MCF 10A (cell line): ENCODE measurements around the gene MARCHF7. TPM values are rescaled to one million over a fixed set of nuclear protein-coding genes. Genes with fewer than 3 reads are reported as not detected.
"Not testable (repeated sequence)": the region's sequence is repeated elsewhere in the genome, so short reads cannot be mapped to it uniquely, and the experiment has no call there.

Experiments used
- Bru-seq: library from RNA; stranded (reverse); fragments of 400-500 nt; gene quantifications from one replicate; lab custom pipeline; 2021; lab: Mats Ljungman, UMichigan
- BruChase-seq, 2 experiments: library from RNA; stranded (reverse); fragments of 400-500 nt; gene quantifications; one replicate each; lab custom pipeline; 2021; lab: Mats Ljungman, UMichigan
- BruUV-seq: library from RNA; stranded (reverse); fragments of 400-500 nt; replicated peaks from 2 replicates; lab custom pipeline; 2021; lab: Mats Ljungman, UMichigan
- CTCF ChIA-PET: fragments of 300-600 bp; sonication (Branson Sonifier 250); formaldehyde crosslinking; extraction: SDS; loops from one replicate; lab custom pipeline; 2021; ENCODE audit warnings: antibody characterized with exemption, inconsistent platforms; lab: Yijun Ruan, JAX
- POLR2A ChIA-PET: fragments of 300-600, 350-650 bp; sonication (Branson Sonifier 250); formaldehyde crosslinking; extraction: SDS; loops from one replicate; lab custom pipeline; 2020; ENCODE audit warnings: antibody characterized with exemption, inconsistent platforms; lab: Yijun Ruan, JAX
- DNase-seq: peaks from one replicate; pipeline ENCODE4 v3.0.0-alpha.2; 2018; ENCODE audit not compliant: unreplicated experiment
- H3K27ac Mint-ChIP-seq: one replicate; pipeline ENCODE4 v1.8.0; 2022; ENCODE audit warnings: mild to moderate bottlenecking, low read depth, mixed read lengths; ENCODE audit not compliant: unreplicated experiment
- H3K27me3 Mint-ChIP-seq: one replicate; pipeline ENCODE4 v1.8.0; 2022; ENCODE audit warnings: mixed read lengths; ENCODE audit not compliant: insufficient read depth, unreplicated experiment
- H3K36me3 Mint-ChIP-seq: one replicate; pipeline ENCODE4 v1.8.0; 2022; ENCODE audit warnings: mild to moderate bottlenecking, moderate library complexity, mixed read lengths; ENCODE audit not compliant: insufficient read depth, unreplicated experiment
- H3K4me1 Mint-ChIP-seq: one replicate; pipeline ENCODE4 v1.8.0; 2022; ENCODE audit warnings: mixed read lengths; ENCODE audit not compliant: insufficient read depth, unreplicated experiment
- H3K4me3 Mint-ChIP-seq: one replicate; pipeline ENCODE4 v1.8.0; 2022; ENCODE audit warnings: mild to moderate bottlenecking, moderate library complexity, mixed read lengths; ENCODE audit not compliant: unreplicated experiment
- H3K9me3 Mint-ChIP-seq: one replicate; pipeline ENCODE4 v1.8.0; 2022; ENCODE audit warnings: mixed read lengths; ENCODE audit not compliant: unreplicated experiment
- intact Hi-C: fragments of 100-400 bp; cut with micrococcal nuclease; formaldehyde crosslinking; loops from 2 replicates; pipeline ENCODE4 v1.14.1; 2022
- long read RNA-seq: library from polyadenylated mRNA; stranded (forward); transcript quantifications from one replicate; pipeline ENCODE4 v2.0.0, GENCODE V29; 2022
- total RNA-seq: library from RNA; stranded (reverse); gene quantifications from 2 replicates; pipeline ENCODE4 v1.2.3, GENCODE V29; 2022
- TF ChIP-seq, protein P1 (sequence below): fragments of 200-600 bp; IDR thresholded peaks from one replicate; pipeline ENCODE4 v1.8.0; 2022; ENCODE audit warnings: antibody characterized with exemption, mild to moderate bottlenecking; ENCODE audit not compliant: unreplicated experiment

Gene MARCHF7, protein sequence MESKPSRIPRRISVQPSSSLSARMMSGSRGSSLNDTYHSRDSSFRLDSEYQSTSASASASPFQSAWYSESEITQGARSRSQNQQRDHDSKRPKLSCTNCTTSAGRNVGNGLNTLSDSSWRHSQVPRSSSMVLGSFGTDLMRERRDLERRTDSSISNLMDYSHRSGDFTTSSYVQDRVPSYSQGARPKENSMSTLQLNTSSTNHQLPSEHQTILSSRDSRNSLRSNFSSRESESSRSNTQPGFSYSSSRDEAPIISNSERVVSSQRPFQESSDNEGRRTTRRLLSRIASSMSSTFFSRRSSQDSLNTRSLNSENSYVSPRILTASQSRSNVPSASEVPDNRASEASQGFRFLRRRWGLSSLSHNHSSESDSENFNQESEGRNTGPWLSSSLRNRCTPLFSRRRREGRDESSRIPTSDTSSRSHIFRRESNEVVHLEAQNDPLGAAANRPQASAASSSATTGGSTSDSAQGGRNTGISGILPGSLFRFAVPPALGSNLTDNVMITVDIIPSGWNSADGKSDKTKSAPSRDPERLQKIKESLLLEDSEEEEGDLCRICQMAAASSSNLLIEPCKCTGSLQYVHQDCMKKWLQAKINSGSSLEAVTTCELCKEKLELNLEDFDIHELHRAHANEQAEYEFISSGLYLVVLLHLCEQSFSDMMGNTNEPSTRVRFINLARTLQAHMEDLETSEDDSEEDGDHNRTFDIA
- total RNA-seq (76.0 and 78.4 TPM in 2 replicates), Bru-seq, nascent RNA (percentile 97 among the genes with signal in this experiment), BruChase-seq, experiment 1, labeled RNA remaining after a 6-hour chase (percentile 91 among the genes with signal in this experiment), BruChase-seq, experiment 2, labeled RNA remaining after a 2-hour chase (percentile 97 among the genes with signal in this experiment)
- long read RNA-seq, full-length matches to known transcripts, result 76 of 237 reads
- long read RNA-seq, partial matches to known transcripts, result 11 of 237 reads
- long read RNA-seq, other reads (novel, unspliced or antisense), result 150 of 237 reads

DNA sequence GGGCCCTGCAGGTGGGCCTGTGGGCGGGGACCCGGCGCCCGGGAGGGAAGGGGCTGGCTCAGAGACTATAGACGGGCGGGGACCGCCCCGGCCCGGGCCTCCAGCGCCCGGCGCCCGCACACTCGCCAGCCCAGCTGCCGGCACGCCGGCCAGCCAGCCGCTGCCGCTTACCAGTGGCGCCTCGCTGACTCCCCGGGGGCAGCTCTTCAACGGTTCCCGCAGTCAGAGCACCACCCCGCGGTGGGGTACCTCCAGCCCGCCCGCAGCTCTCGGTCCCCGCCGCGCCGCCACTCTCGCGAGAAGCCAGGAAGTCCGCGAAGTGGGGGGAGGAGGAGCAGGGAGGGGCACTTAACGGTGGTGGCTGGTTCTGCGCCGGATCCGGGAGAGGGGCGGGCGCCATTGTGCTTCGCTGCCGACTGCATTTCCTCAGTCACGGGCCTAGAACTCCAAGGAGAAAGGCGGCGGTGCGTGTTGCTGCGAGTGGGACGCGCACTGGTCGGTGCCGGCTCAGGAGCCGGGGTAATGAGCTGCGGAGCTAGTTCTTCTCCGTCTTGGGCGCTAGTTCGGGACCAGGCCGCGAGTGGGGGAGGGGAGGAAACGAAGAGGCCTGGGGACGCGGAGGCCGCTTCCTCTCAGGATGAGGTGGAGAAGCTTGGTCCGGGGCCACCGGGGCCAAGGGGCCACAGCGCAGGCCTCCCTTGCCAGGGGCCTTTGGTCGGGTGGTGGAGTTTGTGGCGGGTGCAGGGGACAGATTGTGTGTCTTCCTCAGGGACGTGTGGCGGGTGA lies at the start of gene MARCHF7:
Gene MARCHF7 (plus strand): TSS at position 364 of the 786 bp plus-strand sequence. CDS start 16,517 bp downstream, outside the sequence.
- H3K27me3 Mint-ChIP-seq, result no peaks in the 10 kb centered on the region
- peak; percentile 96 for DNase-seq
- H3K4me3 Mint-ChIP-seq, result peak within 1 kb of the TSS; percentile 100
- peaks cover 34% of the 10 kb centered on the region for H3K36me3 Mint-ChIP-seq
- peaks cover 16% of the 10 kb centered on the region for H3K4me1 Mint-ChIP-seq
- intact Hi-C loops, result loop anchor here (1.0 kb wide), 4 partner anchors 97 to 811 kb away; no protein-coding TSS in a partner anchor
- no peaks in the 10 kb centered on the region for H3K9me3 Mint-ChIP-seq
- peak within 1 kb of the TSS; percentile 100 for H3K27ac Mint-ChIP-seq
- CTCF ChIA-PET, result interaction anchor here (0.6 to 2.3 kb wide), 13 partner anchors 9 to 1350 kb away, joined by 3 to 9 read pairs (median 3); no protein-coding TSS in a partner anchor
- POLR2A ChIA-PET, result interaction anchor here (0.5 to 8.7 kb wide), 55 partner anchors 9 to 743 kb away, joined by 3 to 262 read pairs (median 4); partner anchors contain the start of genes BAZ2B and WDSUB1
- BruUV-seq, result no TSS peak
- TF ChIP-seq, protein P1, sequence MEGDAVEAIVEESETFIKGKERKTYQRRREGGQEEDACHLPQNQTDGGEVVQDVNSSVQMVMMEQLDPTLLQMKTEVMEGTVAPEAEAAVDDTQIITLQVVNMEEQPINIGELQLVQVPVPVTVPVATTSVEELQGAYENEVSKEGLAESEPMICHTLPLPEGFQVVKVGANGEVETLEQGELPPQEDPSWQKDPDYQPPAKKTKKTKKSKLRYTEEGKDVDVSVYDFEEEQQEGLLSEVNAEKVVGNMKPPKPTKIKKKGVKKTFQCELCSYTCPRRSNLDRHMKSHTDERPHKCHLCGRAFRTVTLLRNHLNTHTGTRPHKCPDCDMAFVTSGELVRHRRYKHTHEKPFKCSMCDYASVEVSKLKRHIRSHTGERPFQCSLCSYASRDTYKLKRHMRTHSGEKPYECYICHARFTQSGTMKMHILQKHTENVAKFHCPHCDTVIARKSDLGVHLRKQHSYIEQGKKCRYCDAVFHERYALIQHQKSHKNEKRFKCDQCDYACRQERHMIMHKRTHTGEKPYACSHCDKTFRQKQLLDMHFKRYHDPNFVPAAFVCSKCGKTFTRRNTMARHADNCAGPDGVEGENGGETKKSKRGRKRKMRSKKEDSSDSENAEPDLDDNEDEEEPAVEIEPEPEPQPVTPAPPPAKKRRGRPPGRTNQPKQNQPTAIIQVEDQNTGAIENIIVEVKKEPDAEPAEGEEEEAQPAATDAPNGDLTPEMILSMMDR, result peak; percentile 67

DNA sequence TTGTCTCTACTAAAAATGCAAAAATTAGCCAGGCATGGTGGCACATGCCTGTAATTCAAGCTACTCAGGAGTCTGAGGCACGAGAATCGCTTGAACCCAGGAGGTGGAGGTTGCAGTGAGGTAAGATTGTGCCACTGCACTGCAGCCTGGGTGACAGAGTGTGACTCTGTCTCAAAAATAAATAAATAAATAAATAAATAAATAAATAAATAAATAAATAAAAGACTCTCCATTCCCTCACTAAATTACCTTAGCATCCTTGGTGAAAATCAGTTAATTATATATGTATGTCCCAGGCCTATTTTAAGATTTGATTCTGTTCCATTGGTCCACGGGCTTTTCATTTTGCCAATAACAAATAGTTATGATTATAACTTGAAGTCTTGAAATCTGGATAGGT lies 44.9 kb upstream of the MARCHF7 start:
- DNase-seq, H3K27me3 Mint-ChIP-seq, H3K4me1 Mint-ChIP-seq, CTCF ChIA-PET, intact Hi-C loops, BruUV-seq, H3K27ac Mint-ChIP-seq, POLR2A ChIA-PET, H3K4me3 Mint-ChIP-seq, H3K9me3 Mint-ChIP-seq, H3K36me3 Mint-ChIP-seq: not testable (repeated sequence)

DNA sequence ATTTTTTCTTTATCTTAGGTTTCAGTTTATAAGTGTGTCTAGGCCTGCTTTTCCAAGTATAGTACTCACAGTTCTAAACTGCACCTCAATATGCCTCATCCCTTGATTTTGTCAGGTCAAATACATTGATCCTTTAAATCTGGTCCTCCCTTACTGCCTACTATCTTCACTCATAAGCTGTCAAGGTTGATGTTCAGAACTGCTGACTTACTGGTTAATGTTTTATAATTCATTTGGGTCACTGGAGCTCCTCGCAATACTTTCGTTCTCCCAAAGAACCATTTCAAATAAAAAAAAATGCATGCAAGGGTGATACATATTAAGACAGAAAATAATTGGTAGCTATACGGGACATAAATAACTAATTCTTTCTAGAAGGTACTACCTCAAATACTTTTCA lies 41.3 kb upstream of the MARCHF7 start:
- H3K4me3 Mint-ChIP-seq, result no peak overlapping the region
- intact Hi-C loops, result no loop called here
- H3K4me1 Mint-ChIP-seq, result no peaks in the 10 kb centered on the region
- POLR2A ChIA-PET, result no interaction called here
- BruUV-seq, result no TSS peak
- H3K36me3 Mint-ChIP-seq, result no peaks in the 10 kb centered on the region
- no peak overlapping the region for H3K27ac Mint-ChIP-seq
- no peaks in the 10 kb centered on the region for H3K9me3 Mint-ChIP-seq
- H3K27me3 Mint-ChIP-seq, result no peaks in the 10 kb centered on the region
- CTCF ChIA-PET, result no interaction called here
- DNase-seq, result no peak
- TF ChIP-seq, protein P1, result no peak

DNA sequence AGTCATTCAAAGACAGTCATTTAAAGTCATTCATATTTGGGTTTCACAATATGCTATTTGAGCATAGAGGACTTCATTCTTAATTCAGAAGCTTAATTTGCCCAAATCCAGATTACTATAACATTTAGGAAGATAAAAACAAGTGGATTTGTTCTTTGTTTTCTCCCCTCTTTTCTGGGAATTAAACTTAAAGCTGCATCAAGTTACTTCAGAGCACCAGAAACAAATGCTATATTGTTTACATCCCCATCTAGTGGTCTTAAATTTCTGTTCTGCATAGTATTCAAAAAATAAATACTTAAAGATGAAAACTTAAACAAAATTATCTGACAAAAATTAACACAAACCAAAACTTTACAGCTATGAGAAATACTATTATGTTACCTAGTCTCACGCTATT lies 34.7 kb upstream of the MARCHF7 start:
- intact Hi-C loops, result loop anchor here (1.0 to 2.0 kb wide), 3 partner anchors 63 to 161 kb away; no protein-coding TSS in a partner anchor
- H3K27ac Mint-ChIP-seq, result no peak overlapping the region
- TF ChIP-seq, protein P1, result peak; percentile 32
- H3K4me1 Mint-ChIP-seq, result peaks cover 2% of the 10 kb centered on the region
- POLR2A ChIA-PET, result interaction anchor here (1.1 kb wide), 1 partner anchor 61 kb away, joined by 6 read pairs; the partner anchor contains the start of gene BAZ2B
- DNase-seq, result peak; percentile 9
- CTCF ChIA-PET, result interaction anchor here (0.8 kb wide), 1 partner anchor 28 kb away, joined by 3 read pairs; no protein-coding TSS in a partner anchor
- no peak overlapping the region for H3K4me3 Mint-ChIP-seq
- BruUV-seq, result no TSS peak
- H3K36me3 Mint-ChIP-seq, result no peaks in the 10 kb centered on the region
- no peaks in the 10 kb centered on the region for H3K27me3 Mint-ChIP-seq
- H3K9me3 Mint-ChIP-seq, result no peaks in the 10 kb centered on the region
